ENCODE data around the gene SLC25A27.

SLC25A27 gene

GRCh38 chr6:46651006-46651405 is 1.8 kb upstream of the SLC25A27 start:
- DNase-seq (ENCODE audit: low spot score) = no peak

- DNase-seq (ENCODE audit: low spot score) = no peak
Observed at GRCh38 chr6:46651816-46652215, 959 bp upstream of the SLC25A27 start.

- no peak for DNase-seq (ENCODE audit: low spot score)
Observed at GRCh38 chr6:46652232-46652602, 558 bp upstream of the SLC25A27 start.

GRCh38 chr6:46653439-46654195 is 842 bp downstream of the SLC25A27 start:
- no peak for DNase-seq (ENCODE audit: low spot score)

GRCh38 chr6:46655803-46656202 is 3.0 kb downstream of the SLC25A27 start:
- DNase-seq (ENCODE audit: low spot score) = peak; percentile 61

- no peak for DNase-seq (ENCODE audit: low spot score)
Observed at GRCh38 chr6:46657642-46658041, 4.9 kb downstream of the SLC25A27 start.

- DNase-seq (ENCODE audit: low spot score) = no peak
Observed at GRCh38 chr6:46661483-46661882, 8.7 kb downstream of the SLC25A27 start.

- no peak for DNase-seq (ENCODE audit: low spot score)
Observed at GRCh38 chr6:46667377-46667776, 14.6 kb downstream of the SLC25A27 start.

- DNase-seq (ENCODE audit: low spot score) = no peak
Observed at GRCh38 chr6:46674410-46674809, 21.6 kb downstream of the SLC25A27 start.

- DNase-seq (ENCODE audit: low spot score) = no peak
Observed at GRCh38 chr6:46676604-46677313, 24.0 kb downstream of the SLC25A27 start.

GRCh38 chr6:46677314-46677654 is 24.5 kb downstream of the SLC25A27 start:
- DNase-seq (ENCODE audit: low spot score) = no peak

- DNase-seq (ENCODE audit: low spot score) = no peak
Observed at GRCh38 chr6:46684771-46685170, 32.0 kb downstream of the SLC25A27 start.

GRCh38 chr6:46687619-46688097 is 34.9 kb downstream of the SLC25A27 start, which contains the start of gene TDRD6:
TDRD6 (plus strand) TSS chr6:46687885; CDS start chr6:46688129, 244 bp downstream.
- no peak for DNase-seq (ENCODE audit: low spot score)

- no peak for DNase-seq (ENCODE audit: low spot score)
Observed at GRCh38 chr6:46688117-46688965, 35.6 kb downstream of the SLC25A27 start.

- no peak for DNase-seq (ENCODE audit: low spot score)
Observed at GRCh38 chr6:46688966-46689335, 36.2 kb downstream of the SLC25A27 start.

GRCh38 chr6:46689657-46690056 is 36.9 kb downstream of the SLC25A27 start:
- DNase-seq (ENCODE audit: low spot score) = no peak

- DNase-seq (ENCODE audit: low spot score) = no peak
Observed at GRCh38 chr6:46690141-46690755, 37.5 kb downstream of the SLC25A27 start.

- DNase-seq (ENCODE audit: low spot score) = no peak
Observed at GRCh38 chr6:46690911-46691451, 38.2 kb downstream of the SLC25A27 start.

GRCh38 chr6:46699970-46700369 is 47.2 kb downstream of the SLC25A27 start:
- DNase-seq (ENCODE audit: low spot score) = no peak

GRCh38 chr6:46704562-46704961 is 51.8 kb downstream of the SLC25A27 start:
- DNase-seq (ENCODE audit: low spot score) = no peak

- DNase-seq (ENCODE audit: low spot score) = no peak
Observed at GRCh38 chr6:46706464-46706863, 53.7 kb downstream of the SLC25A27 start.

GRCh38 chr6:46711491-46711890 is 58.7 kb downstream of the SLC25A27 start:
- DNase-seq (ENCODE audit: low spot score) = no peak
